H54 (cell line): ENCODE measurements around the gene ARHGAP12.
"Not testable (repeated sequence)": the region's sequence is repeated elsewhere in the genome, so short reads cannot be mapped to it uniquely, and the experiment has no call there.

ENCODE experiments used
- DNase-seq: peaks from one replicate; pipeline ENCODE4 v3.0.0; 2011; ENCODE audit warnings: low spot score, mixed read lengths; ENCODE audit not compliant: insufficient read length
- FAIRE-seq: peaks from 3 replicates; lab custom pipeline; 2011; peaks lifted over from hg19 to GRCh38; lab: Jason Lieb, UNC
- POLR2A ChIP-seq: IDR thresholded peaks from 2 replicates; pipeline ENCODE4 v1.6.1; 2011; ENCODE audit warnings: low read depth, mild to moderate bottlenecking, low read length

Gene ARHGAP12

GRCh38 chr10:31780717-31781116 is 147.9 kb downstream of the ARHGAP12 start:
- DNase-seq (no peak), FAIRE-seq (no peak)
- TF ChIP-seq POLR2A: no peak

GRCh38 chr10:31778627-31779026 is 150.0 kb downstream of the ARHGAP12 start:
- FAIRE-seq (no peak), DNase-seq (no peak)
- no peak for TF ChIP-seq POLR2A

GRCh38 chr10:31776159-31776558 is 152.5 kb downstream of the ARHGAP12 start:
- FAIRE-seq (no peak), DNase-seq (no peak)
- TF ChIP-seq POLR2A: no peak

- FAIRE-seq: no peak
- DNase-seq: no peak
- no peak for TF ChIP-seq POLR2A
These were observed 153.5 kb downstream of the ARHGAP12 start for GRCh38 chr10:31774928-31775650.

GRCh38 chr10:31774299-31774900 is 154.2 kb downstream of the ARHGAP12 start:
- FAIRE-seq: no peak
- no peak for TF ChIP-seq POLR2A
- no peak for DNase-seq

- FAIRE-seq (no peak), DNase-seq (no peak)
- TF ChIP-seq POLR2A: no peak
These were observed 154.8 kb downstream of the ARHGAP12 start for GRCh38 chr10:31773749-31774298.

- DNase-seq (no peak), FAIRE-seq (no peak)
These were observed 157.2 kb downstream of the ARHGAP12 start for GRCh38 chr10:31771331-31771831.

GRCh38 chr10:31770307-31770902 is 158.2 kb downstream of the ARHGAP12 start:
- no peak for TF ChIP-seq POLR2A
- no peak for FAIRE-seq
- no peak for DNase-seq

More at GRCh38 chr10:31771331-31771831, 157.2 kb downstream of the ARHGAP12 start:
- no peak for TF ChIP-seq POLR2A

GRCh38 chr10:31769564-31769963 is 159.1 kb downstream of the ARHGAP12 start:
- DNase-seq (no peak), FAIRE-seq (no peak)
- TF ChIP-seq POLR2A: no peak

GRCh38 chr10:31768935-31769334 is 159.7 kb downstream of the ARHGAP12 start:
- not testable (repeated sequence) for FAIRE-seq, DNase-seq

- DNase-seq (no peak), FAIRE-seq (no peak)
These were observed 160.2 kb downstream of the ARHGAP12 start for GRCh38 chr10:31768467-31768866.

GRCh38 chr10:31765541-31765940 is 163.1 kb downstream of the ARHGAP12 start:
- no peak for TF ChIP-seq POLR2A
- FAIRE-seq (no peak), DNase-seq (no peak)

More at GRCh38 chr10:31768467-31768866, 160.2 kb downstream of the ARHGAP12 start:
- TF ChIP-seq POLR2A: no peak

GRCh38 chr10:31762316-31762715 is 166.3 kb downstream of the ARHGAP12 start:
- no peak for TF ChIP-seq POLR2A
- no peak for DNase-seq
- no peak for FAIRE-seq

GRCh38 chr10:31761156-31761555 is 167.5 kb downstream of the ARHGAP12 start:
- DNase-seq (no peak), FAIRE-seq (no peak)
- TF ChIP-seq POLR2A: no peak
